HepG2 (cell line): Measurements from ENCODE around the gene CDK6. TPM values are rescaled to one million over a fixed set of nuclear protein-coding genes. Genes with fewer than 3 reads are reported as not detected.

Experiments
- ATAC-seq: fragments of 200-7000 bp; cut with Tn5 transposase; 3 replicates; pipeline ENCODE4 v1.9.1; 2020; ENCODE audit warnings: mild to moderate bottlenecking, moderate library complexity
- BruUV-seq: library from RNA; stranded (reverse); fragments of 400-500 nt; replicated peaks from 2 replicates; lab custom pipeline; 2021; lab: Mats Ljungman, UMichigan
- CTCF ChIA-PET: fragments of 300-600 bp; formaldehyde crosslinking; extraction: SDS; loops from one replicate; lab custom pipeline; 2021; ENCODE audit warnings: low total read pairs, inconsistent platforms, low intra/inter-chr PET ratio; lab: Yijun Ruan, JAX
- POLR2A ChIA-PET: fragments of 350-600 bp; sonication (Branson Sonifier 250); formaldehyde crosslinking; loops from one replicate; lab custom pipeline; 2020; ENCODE audit warnings: antibody characterized with exemption, inconsistent platforms; lab: Yijun Ruan, JAX
- DNase-seq: peaks from one replicate; pipeline ENCODE4 v3.0.0-alpha.2; 2015; ENCODE audit warnings: low spot score
- FAIRE-seq: peaks from 3 replicates; lab custom pipeline; 2011; peaks lifted over from hg19 to GRCh38; lab: Jason Lieb, UNC
- H2AFZ ChIP-seq: one replicate; pipeline ENCODE4 v1.6.1; 2011; ENCODE audit warnings: low read length, inconsistent platforms
- H3K27ac ChIP-seq: fragments of 300-600 bp; 3 replicates; pipeline ENCODE4 v1.8.0; 2011; ENCODE audit warnings: mixed run types, mild to moderate bottlenecking, mixed read lengths, low read length, inconsistent platforms; ENCODE audit not compliant: insufficient read depth; ENCODE audit errors: extremely low read length
- H3K27me3 ChIP-seq, 2 experiments: fragments of 200-600 bp in 1 of 2; 2 replicates in 1 of 2; 3 replicates in 1 of 2; pipeline versions ENCODE4 v1.6.0 to v1.8.0; 2011; ENCODE audit warnings: low read length in 2 of 2, mild to moderate bottlenecking in 2 of 2, moderate library complexity in 2 of 2, inconsistent platforms in 1 of 2; ENCODE audit not compliant: insufficient read depth in 2 of 2, control insufficient read depth in 1 of 2
- H3K36me3 ChIP-seq, 2 experiments: fragments of 200-600 bp in 1 of 2; replicated peaks in 1 of 2; 2 replicates in 1 of 2; 3 replicates in 1 of 2; pipeline versions ENCODE4 v1.5.1 to v1.8.0; 2011; ENCODE audit warnings: low read length in 2 of 2, inconsistent platforms in 1 of 2; ENCODE audit not compliant: insufficient read depth in 2 of 2, control insufficient read depth in 1 of 2
- H3K4me1 ChIP-seq: 2 replicates; pipeline ENCODE4 v1.5.1; 2012; ENCODE audit warnings: low read length, inconsistent platforms; ENCODE audit not compliant: insufficient read depth
- H3K4me2 ChIP-seq: 2 replicates; pipeline ENCODE4 v1.6.0; 2011; ENCODE audit warnings: low read depth, low read length, inconsistent platforms
- H3K4me3 ChIP-seq, 3 experiments: fragments of 200-600 bp in 1 of 3; sonication (generic), shearing (Covaris generic) in 1 of 3; replicated peaks in 1 of 3; 2 replicates each; pipeline ENCODE4 v1.5.1; 2011 to 2016; ENCODE audit warnings: low read length in 3 of 3, inconsistent platforms in 2 of 3, low read depth in 2 of 3, mild to moderate bottlenecking in 2 of 3, control low read depth in 1 of 3, mixed read lengths in 1 of 3; ENCODE audit not compliant: insufficient read depth in 1 of 3
- H3K79me2 ChIP-seq: one replicate; pipeline ENCODE4 v1.6.1; 2011; ENCODE audit warnings: low read length, inconsistent platforms; ENCODE audit not compliant: insufficient read depth
- H3K9ac ChIP-seq: 2 replicates; pipeline ENCODE4 v1.6.0; 2011; ENCODE audit warnings: mild to moderate bottlenecking, low read depth, low read length, inconsistent platforms; ENCODE audit not compliant: insufficient read depth
- H3K9me3 ChIP-seq: 2 replicates; pipeline ENCODE4 v1.5.1; 2012; ENCODE audit warnings: mild to moderate bottlenecking, low read length
- H4K20me1 ChIP-seq: 2 replicates; pipeline ENCODE4 v1.6.0; 2011; ENCODE audit warnings: inconsistent platforms, mild to moderate bottlenecking, low read length, moderate library complexity; ENCODE audit not compliant: insufficient read depth
- CCAR2 ChIP-seq: fragments of 200-400 bp; formaldehyde crosslinking; optimal IDR thresholded peaks from 2 replicates; pipeline ENCODE3; 2018; ENCODE audit warnings: low read depth, mild to moderate bottlenecking, low read length, moderate library complexity
- CREB1 ChIP-seq, 2 experiments: fragments of 450-650 bp in 1 of 2; IDR thresholded peaks; 2 replicates each; pipeline ENCODE4 v1.6.1; 2016 to 2017; ENCODE audit warnings: control low read depth in 1 of 2, mild to moderate bottlenecking in 1 of 2, missing compliant biosample characterization in 1 of 2, missing genetic modification characterization in 1 of 2
- FOSL1 ChIP-seq: sonication (generic); formaldehyde crosslinking; IDR thresholded peaks from 2 replicates; pipeline ENCODE4 v1.9.0; 2021; ENCODE audit warnings: missing genetic modification reagents, borderline replicate concordance
- HOMEZ ChIP-seq: IDR thresholded peaks from 2 replicates; pipeline ENCODE4 v1.6.1; 2016; ENCODE audit warnings: low read depth
- REL ChIP-seq: sonication (generic); formaldehyde crosslinking; conservative IDR thresholded peaks from 2 replicates; pipeline ENCODE4 v1.8.0; 2022; ENCODE audit warnings: mild to moderate bottlenecking, missing genetic modification reagents, moderate library complexity
- SIX1 ChIP-seq: sonication (generic); formaldehyde crosslinking; IDR thresholded peaks from 2 replicates; pipeline ENCODE4 v1.4.0; 2020; ENCODE audit warnings: missing genetic modification reagents, borderline replicate concordance
- ZNF143 ChIP-seq: sonication (generic); formaldehyde crosslinking; IDR thresholded peaks from 2 replicates; pipeline ENCODE4 v1.4.0; 2020; ENCODE audit warnings: missing genetic modification reagents
- WGBS: methylation state at CpG from one replicate; pipeline ENCODE4 v1.1.6; 2017; ENCODE audit warnings: low lambda C conversion rate; 5-methylcytosine and 5-hydroxymethylcytosine counted together
- in situ Hi-C: cut with HindIII; loops from 2 replicates; pipeline ENCODE4 v1.10.0; 2017; ENCODE audit warnings: low pct_unique_long_range_greater_than_20kb; ENCODE audit not compliant: extremely low pct_ligation_motif_present
- intact Hi-C: fragments of 100-400 bp; cut with micrococcal nuclease; formaldehyde crosslinking; loops from one replicate; pipeline ENCODE4 v1.10.0; 2022; ENCODE audit not compliant: unreplicated experiment
- polyA plus RNA-seq, 8 experiments: library from polyadenylated mRNA; depleted of rRNA in 3 of 8; stranded (reverse) in 7 of 8; unstranded in 1 of 8; fragments of >200 nt; fragmentation: Illumina TruSeq in 4 of 8; extraction: Trizol in 4 of 8; gene quantifications; 2 replicates each; pipeline versions ENCODE4 v1.2.1 to v1.2.3, GENCODE V29; 2011 to 2016; ENCODE audit warnings: low read depth in 4 of 8, missing spikeins in 1 of 8, mixed read lengths in 1 of 8; ENCODE audit not compliant: insufficient read depth in 1 of 8
- total RNA-seq, 5 experiments: library from RNA; depleted of rRNA; stranded (reverse); fragments of >200 nt; fragmentation: Illumina TruSeq; extraction: Trizol; gene quantifications; 2 replicates each; pipeline ENCODE4 v1.2.3, GENCODE V29; 2016; ENCODE audit warnings: low read depth in 1 of 5

The CDK6 gene
- total and polyA plus RNA-seq, 2 of the 13 experiments (the other 11 are each of a cell fraction or from before 2014, with no cell fraction given), result 34.6 to 90.8 TPM

GRCh38 chr7:92720604-92721350 lies 115.6 kb downstream of the CDK6 start:
- H3K79me2 ChIP-seq, result peaks cover 28% of the 10 kb centered on the region

DNA sequence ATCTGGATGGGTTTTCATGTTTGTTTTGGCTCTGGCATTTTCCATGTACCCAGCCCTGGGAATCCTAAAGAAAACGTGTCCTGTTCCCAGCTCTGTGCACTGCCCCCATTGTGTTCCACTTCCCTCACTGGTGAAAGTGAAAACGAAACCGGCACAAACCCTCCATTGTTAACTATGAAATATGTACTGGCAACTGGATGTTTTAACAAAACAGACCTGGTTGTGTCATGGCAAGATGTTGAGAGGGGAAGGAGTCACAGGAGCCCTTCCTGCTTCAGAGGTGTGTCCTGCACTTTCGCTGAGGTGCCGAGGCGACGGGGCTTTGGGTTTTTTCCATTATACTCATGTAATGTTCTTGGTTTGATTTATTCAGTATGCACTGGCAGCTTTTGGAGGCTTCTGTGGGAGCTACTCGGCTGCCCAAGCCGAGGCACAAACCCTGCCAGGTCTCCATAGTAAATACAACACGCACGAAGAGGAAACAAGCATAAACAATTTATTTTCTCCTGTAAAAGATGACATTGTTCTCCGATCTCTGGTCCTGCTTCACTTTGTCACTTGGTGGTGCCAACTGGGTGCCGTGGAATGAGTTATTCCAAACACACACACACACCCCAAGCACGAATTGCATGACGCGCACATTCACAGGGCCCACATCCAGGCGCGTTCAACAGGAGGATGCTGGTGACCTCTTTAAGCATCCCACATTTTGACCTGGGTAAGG lies 118.2 kb downstream of the CDK6 start:
- Histone ChIP-seq H3K9ac (no peak overlapping the region), H3K4me2 (no peak overlapping the region), H4K20me1 (no peaks in the 10 kb centered on the region; the same call in 1 of the 2 replicates), H3K27me3 (no peaks in the 10 kb centered on the region), H3K79me2 (peaks cover 26% of the 10 kb centered on the region), H3K36me3 (peaks cover 19 to 55% of the 10 kb centered on the region in 2 experiments), H3K4me1 (peaks cover 27% of the 10 kb centered on the region), H3K9me3 (no peaks in the 10 kb centered on the region), H3K4me3 (no peak overlapping the region), H3K27ac (no peak overlapping the region), H2AFZ (no peak overlapping the region)
- 95% methylated on average over 18 of the region's 18 CpGs for WGBS
- TF ChIP-seq FOSL1 (no peak), HOMEZ (CRISPR knock-in tag) (0 out of 2 replicates have a peak, but pooled peaks have one; percentile 44)
- FAIRE-seq (no peak), DNase-seq (peak; percentile 20), ATAC-seq (no peak)
- CTCF ChIA-PET, result no interaction called here
- POLR2A ChIA-PET, result interaction anchor here (1.0 kb wide), 1 partner anchor 23 kb away, joined by 3 read pairs; no protein-coding TSS in a partner anchor
- BruUV-seq, result no TSS peak
- in situ Hi-C loops, result no loop called here
- intact Hi-C loops, result no loop called here

More at GRCh38 chr7:92720604-92721350, 115.6 kb downstream of the CDK6 start:
- CTCF ChIA-PET, result no interaction called here
- intact Hi-C loops, result no loop called here
- no peaks in the 10 kb centered on the region for H3K27me3 ChIP-seq
- no peak overlapping the region for H3K4me3 ChIP-seq
- ATAC-seq (peak; percentile 50), DNase-seq (no peak)
- no TSS peak for BruUV-seq
- in situ Hi-C loops, result no loop called here
- H3K9me3 ChIP-seq, result no peaks in the 10 kb centered on the region
- no peak overlapping the region for H3K9ac ChIP-seq
- no peak for TF ChIP-seq SIX1
- no peak for TF ChIP-seq CCAR2
- no peak for TF ChIP-seq ZNF143 (CRISPR knock-in tag)
- TF ChIP-seq REL (CRISPR knock-in tag), result no peak
- TF ChIP-seq CREB1 (IDR thresholded peaks at IDR 0.05), result no peak
- TF ChIP-seq CREB1 (CRISPR knock-in tag; IDR thresholded peaks at IDR 0.05), result no peak
- TF ChIP-seq, all 625 proteins: peak for 0
- Histone ChIP-seq H3K4me1 (peaks cover 18% of the 10 kb centered on the region), H3K4me2 (no peak overlapping the region), H4K20me1 (no peaks in the 10 kb centered on the region; the same call in 1 of the 2 replicates), H3K27ac (no peak overlapping the region), H2AFZ (no peak overlapping the region), H3K36me3 (peaks cover 28 to 73% of the 10 kb centered on the region in 2 experiments)
- no peak for FAIRE-seq
- POLR2A ChIA-PET, result no interaction called here
- WGBS, result 89% methylated on average over 3 of the region's 4 CpGs
